ENCODE results near the gene ZNF664.
"Not testable (repeated sequence)": the region's sequence is repeated elsewhere in the genome, so short reads cannot be mapped to it uniquely, and the experiment has no call there.

ZNF664 gene

GRCh38 chr12:123942911-123943648 is 29.9 kb upstream of the ZNF664 start:
- H3K27me3 Mint-ChIP-seq (ENCODE audit: low read depth) = no peaks in the 10 kb centered on the region
- no peak for TF ChIP-seq CTCF (IDR thresholded peaks at IDR 0.05; ENCODE audit: unreplicated experiment in 3 of 3)
- H3K4me3 Mint-ChIP-seq = no peak overlapping the region
- H3K9me3 Mint-ChIP-seq = no peaks in the 10 kb centered on the region
- H3K4me1 Mint-ChIP-seq = peaks cover 21% of the 10 kb centered on the region
- no peak overlapping the region for H3K27ac Mint-ChIP-seq
- peaks cover 55% of the 10 kb centered on the region for H3K36me3 Mint-ChIP-seq (ENCODE audit: low read depth)

- TF ChIP-seq CTCF (IDR thresholded peaks at IDR 0.05; ENCODE audit: unreplicated experiment in 3 of 3) = no peak
- Mint-ChIP-seq H3K4me3 (no peak overlapping the region), H3K36me3 (ENCODE audit: low read depth) (peaks cover 52% of the 10 kb centered on the region), H3K27ac (no peak overlapping the region), H3K27me3 (ENCODE audit: low read depth) (no peaks in the 10 kb centered on the region), H3K9me3 (no peaks in the 10 kb centered on the region), H3K4me1 (peaks cover 29% of the 10 kb centered on the region)
These were observed 29.2 kb upstream of the ZNF664 start for GRCh38 chr12:123943816-123944215.

- Mint-ChIP-seq H3K36me3 (ENCODE audit: low read depth) (peaks cover 53% of the 10 kb centered on the region), H3K4me3 (no peak overlapping the region), H3K27me3 (ENCODE audit: low read depth) (no peaks in the 10 kb centered on the region), H3K4me1 (peaks cover 36% of the 10 kb centered on the region), H3K27ac (no peak overlapping the region), H3K9me3 (no peaks in the 10 kb centered on the region)
- no peak for TF ChIP-seq CTCF (IDR thresholded peaks at IDR 0.05; ENCODE audit: unreplicated experiment in 3 of 3)
These were observed 28.3 kb upstream of the ZNF664 start for GRCh38 chr12:123944696-123945095.

GRCh38 chr12:123945287-123946151 is 27.5 kb upstream of the ZNF664 start:
- Mint-ChIP-seq H3K4me3 (no peak overlapping the region), H3K27me3 (ENCODE audit: low read depth) (no peaks in the 10 kb centered on the region), H3K4me1 (peaks cover 42% of the 10 kb centered on the region), H3K27ac (peak overlapping the region in 1 of 3 experiments; percentile 20), H3K9me3 (no peaks in the 10 kb centered on the region), H3K36me3 (ENCODE audit: low read depth) (peaks cover 54% of the 10 kb centered on the region)
- TF ChIP-seq CTCF (IDR thresholded peaks at IDR 0.05; ENCODE audit: unreplicated experiment in 3 of 3) = no peak

GRCh38 chr12:123946152-123946515 is 26.9 kb upstream of the ZNF664 start:
- no peaks in the 10 kb centered on the region for H3K27me3 Mint-ChIP-seq (ENCODE audit: low read depth)
- H3K36me3 Mint-ChIP-seq (ENCODE audit: low read depth) = peaks cover 52% of the 10 kb centered on the region
- no peak for TF ChIP-seq CTCF (IDR thresholded peaks at IDR 0.05; ENCODE audit: unreplicated experiment in 3 of 3)

GRCh38 chr12:123946516-123947505 is 26.2 kb upstream of the ZNF664 start:
- H3K9me3 Mint-ChIP-seq; H3K27ac Mint-ChIP-seq; H3K4me3 Mint-ChIP-seq; H3K27me3 Mint-ChIP-seq (ENCODE audit: low read depth): not testable (repeated sequence)
- Mint-ChIP-seq H3K36me3 (ENCODE audit: low read depth) (peaks cover 45% of the 10 kb centered on the region), H3K4me1 (peaks cover 50% of the 10 kb centered on the region)

More at GRCh38 chr12:123946152-123946515, 26.9 kb upstream of the ZNF664 start:
- Mint-ChIP-seq H3K4me1 (peaks cover 48% of the 10 kb centered on the region), H3K9me3 (no peaks in the 10 kb centered on the region), H3K27ac (peak overlapping the region in 1 of 3 experiments; percentile 20), H3K4me3 (no peak overlapping the region)

- H3K9me3 Mint-ChIP-seq; H3K4me3 Mint-ChIP-seq; H3K27me3 Mint-ChIP-seq (ENCODE audit: low read depth): not testable (repeated sequence)
- Mint-ChIP-seq H3K4me1 (peaks cover 46% of the 10 kb centered on the region), H3K36me3 (ENCODE audit: low read depth) (peaks cover 38% of the 10 kb centered on the region), H3K27ac (peak overlapping the region; percentile 16 to 64 (median 46))
These were observed 25.5 kb upstream of the ZNF664 start for GRCh38 chr12:123947531-123947930.

Measured in nephron (organoid).